Ishikawa (cell line): Measurements from ENCODE around the gene CNNM2.

Source experiments
- REST ChIP-seq: IDR thresholded peaks from 2 replicates; pipeline ENCODE4 v1.6.1; 2012; ENCODE audit warnings: low read depth, mild to moderate bottlenecking
- TAF1 ChIP-seq: IDR thresholded peaks from 2 replicates; pipeline ENCODE4 v1.6.1; 2012; ENCODE audit warnings: low read depth, mild to moderate bottlenecking

- TF ChIP-seq REST (no peak), TAF1 (no peak)
Observed at GRCh38 chr10:103120546-103120945, 202.5 kb downstream of the CNNM2 start.
